Progenitor cell of endocrine pancreas (in vitro differentiated cells): Measurements from ENCODE around the gene LDB1. TPM values are rescaled to one million over a fixed set of nuclear protein-coding genes. Genes with fewer than 3 reads are reported as not detected.

ENCODE experiments used
- DNase-seq: peaks from one replicate; pipeline ENCODE4 v3.0.0; 2021; ENCODE audit warnings: low spot score; ENCODE audit not compliant: unreplicated experiment
- H3K27ac Mint-ChIP-seq: 2 replicates; pipeline ENCODE4 v1.8.0; 2021; ENCODE audit warnings: mild to moderate bottlenecking, moderate library complexity, mixed read lengths
- H3K27me3 Mint-ChIP-seq: 2 replicates; pipeline ENCODE4 v1.8.0; 2021; ENCODE audit warnings: mixed read lengths
- H3K36me3 Mint-ChIP-seq: 2 replicates; pipeline ENCODE4 v1.8.0; 2022; ENCODE audit warnings: mixed read lengths; ENCODE audit not compliant: insufficient read depth
- H3K4me1 Mint-ChIP-seq: 2 replicates; pipeline ENCODE4 v1.8.0; 2021; ENCODE audit warnings: low read depth, mixed read lengths
- H3K4me3 Mint-ChIP-seq: 2 replicates; pipeline ENCODE4 v1.8.0; 2021; ENCODE audit warnings: low read depth, mild to moderate bottlenecking, moderate library complexity, mixed read lengths
- H3K9me3 Mint-ChIP-seq: 2 replicates; pipeline ENCODE4 v1.8.0; 2021; ENCODE audit warnings: low read depth, mixed read lengths
- CTCF ChIP-seq: fragments of 200-600 bp; sonication (generic); IDR thresholded peaks from one replicate; pipeline ENCODE4 v1.5.0; 2021; ENCODE audit warnings: antibody characterized with exemption, mild to moderate bottlenecking; ENCODE audit not compliant: unreplicated experiment
- total RNA-seq: library from RNA; stranded (reverse); gene quantifications from 2 replicates; pipeline ENCODE4 v1.2.1, GENCODE V29; 2021

The LDB1 gene
- total RNA-seq, 1 donor from 2014 or later = 107 TPM

DNA sequence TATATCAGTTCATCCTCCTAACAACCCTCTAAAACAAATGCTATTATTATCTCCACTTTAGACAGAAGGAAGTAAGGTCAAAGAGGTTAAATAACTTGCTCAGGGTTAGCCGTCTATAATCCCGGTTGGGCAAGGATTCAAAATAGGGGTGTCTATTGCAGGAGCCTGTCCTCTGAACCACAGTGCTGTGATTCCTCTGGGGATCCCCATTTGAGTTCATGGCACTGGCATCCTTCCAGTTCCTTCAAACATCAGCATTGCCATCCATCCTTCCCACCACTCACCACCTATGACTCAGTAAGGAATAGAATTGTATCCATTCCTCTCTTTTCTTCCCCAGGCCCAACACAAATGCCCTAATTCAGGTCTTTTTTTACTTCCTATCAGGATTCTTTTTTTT lies 29.4 kb downstream of the LDB1 start:
- Mint-ChIP-seq H3K36me3 (peaks cover 1% of the 10 kb centered on the region), H3K4me1 (no peaks in the 10 kb centered on the region), H3K4me3 (no peak overlapping the region), H3K9me3 (no peaks in the 10 kb centered on the region), H3K27ac (no peak overlapping the region), H3K27me3 (no peaks in the 10 kb centered on the region)
- TF ChIP-seq CTCF = no peak
- DNase-seq = no peak

DNA sequence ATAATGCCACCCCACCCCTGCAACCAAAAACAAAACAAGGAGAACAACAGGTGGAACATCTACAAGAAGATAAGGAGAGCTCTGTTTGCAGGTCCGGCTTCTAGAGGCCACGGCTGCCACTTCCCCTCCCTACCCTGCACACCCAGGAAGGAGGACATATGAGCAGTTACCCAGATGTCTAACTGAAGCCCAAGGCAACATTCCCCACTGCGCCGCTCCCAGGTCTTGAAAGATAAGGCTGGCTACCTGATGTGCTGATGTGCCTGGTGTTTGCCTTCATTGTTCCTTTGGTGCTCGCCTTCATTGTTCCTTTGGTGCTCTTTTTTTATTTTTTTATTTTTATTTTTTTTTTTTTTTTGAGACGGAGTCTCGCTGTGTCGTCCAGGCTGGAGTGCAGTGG lies 34.0 kb downstream of the LDB1 start:
- peaks cover 1% of the 10 kb centered on the region for H3K36me3 Mint-ChIP-seq
- no peak overlapping the region for H3K4me3 Mint-ChIP-seq
- H3K27ac Mint-ChIP-seq = no peak overlapping the region
- TF ChIP-seq CTCF = no peak
- H3K27me3 Mint-ChIP-seq = no peaks in the 10 kb centered on the region
- DNase-seq = no peak
- no peaks in the 10 kb centered on the region for H3K4me1 Mint-ChIP-seq
- H3K9me3 Mint-ChIP-seq = no peaks in the 10 kb centered on the region

- H3K27me3 Mint-ChIP-seq = no peaks in the 10 kb centered on the region
- no peak overlapping the region for H3K27ac Mint-ChIP-seq
- no peaks in the 10 kb centered on the region for H3K4me1 Mint-ChIP-seq
- DNase-seq = no peak
- H3K36me3 Mint-ChIP-seq = no peaks in the 10 kb centered on the region
- no peak for TF ChIP-seq CTCF
- H3K4me3 Mint-ChIP-seq = no peak overlapping the region
- no peaks in the 10 kb centered on the region for H3K9me3 Mint-ChIP-seq
These were observed 34.8 kb downstream of the LDB1 start for GRCh38 chr10:102085336-102085735.

GRCh38 chr10:102083541-102083940 lies 36.6 kb downstream of the LDB1 start:
- Mint-ChIP-seq H3K9me3 (no peaks in the 10 kb centered on the region), H3K4me3 (no peak overlapping the region), H3K36me3 (no peaks in the 10 kb centered on the region), H3K27ac (no peak overlapping the region), H3K4me1 (no peaks in the 10 kb centered on the region), H3K27me3 (no peaks in the 10 kb centered on the region)
- TF ChIP-seq CTCF = no peak
- DNase-seq = no peak

DNA sequence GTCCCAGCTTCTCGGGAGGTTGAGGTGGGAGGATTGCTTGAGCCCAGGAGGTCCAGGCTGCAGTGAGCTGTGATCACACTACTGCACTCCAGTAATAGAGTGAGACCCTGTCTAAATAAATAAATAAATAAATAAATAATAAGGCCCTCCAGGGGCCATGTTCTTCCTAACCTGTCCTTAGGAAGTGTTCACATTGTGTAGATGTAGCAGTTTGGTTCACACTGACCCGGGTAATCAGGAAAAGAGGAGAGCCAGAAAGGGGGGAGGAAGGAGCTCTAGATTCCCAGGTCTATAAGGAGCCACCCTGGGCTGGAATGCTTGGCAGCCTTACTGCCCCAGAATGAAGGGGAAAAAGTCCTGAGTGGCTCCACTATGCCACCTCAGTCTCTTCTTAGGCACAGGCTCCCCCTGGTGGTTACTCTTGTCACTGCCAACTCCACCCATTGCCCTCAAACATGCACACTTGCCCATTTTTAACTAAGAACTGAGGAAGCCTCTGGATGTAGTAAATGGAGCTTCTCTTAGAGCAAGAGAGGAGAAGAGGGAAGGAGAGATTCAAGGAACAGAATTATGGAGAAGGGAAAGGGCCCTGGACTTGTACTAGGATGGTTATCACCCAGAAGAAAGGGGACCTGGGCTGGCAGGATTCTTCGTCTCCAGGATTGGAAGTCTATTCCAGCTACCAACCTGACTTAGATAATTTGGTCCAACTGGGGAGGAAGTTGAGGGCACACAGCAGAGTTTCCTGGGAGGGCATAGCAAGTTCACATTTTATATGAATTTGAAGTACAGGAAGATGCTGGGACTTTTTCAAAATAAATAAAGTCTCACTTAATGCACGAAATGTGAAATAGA lies 47.3 kb downstream of the LDB1 start:
- Mint-ChIP-seq H3K4me1 (no peaks in the 10 kb centered on the region), H3K27me3 (no peaks in the 10 kb centered on the region), H3K36me3 (no peaks in the 10 kb centered on the region), H3K27ac (no peak overlapping the region), H3K9me3 (no peaks in the 10 kb centered on the region), H3K4me3 (no peak overlapping the region)
- peak; percentile 96 for TF ChIP-seq CTCF
- peak; percentile 67 for DNase-seq
